ENCODE data around the gene HTATIP2.

DNA sequence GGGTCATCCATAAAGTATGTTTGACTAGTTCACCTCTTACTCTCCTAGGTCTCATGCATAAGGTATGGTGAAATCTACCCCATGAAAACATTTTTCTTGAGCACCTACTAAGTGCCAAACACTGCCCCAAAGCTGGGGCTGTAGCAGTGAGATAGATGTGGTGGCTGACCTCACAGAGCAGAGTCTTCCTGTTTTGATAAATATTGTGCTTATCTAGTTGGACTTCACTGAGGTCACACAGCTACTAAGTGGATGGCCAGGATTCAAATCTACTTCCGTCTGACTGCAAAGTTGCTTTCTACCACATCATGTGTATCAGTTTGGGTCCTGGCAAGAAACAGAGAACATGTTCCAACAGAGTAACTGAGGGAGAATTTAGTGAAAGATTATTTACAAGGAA lies 6.4 kb upstream of the HTATIP2 start:
- TF ChIP-seq, protein P1, sequence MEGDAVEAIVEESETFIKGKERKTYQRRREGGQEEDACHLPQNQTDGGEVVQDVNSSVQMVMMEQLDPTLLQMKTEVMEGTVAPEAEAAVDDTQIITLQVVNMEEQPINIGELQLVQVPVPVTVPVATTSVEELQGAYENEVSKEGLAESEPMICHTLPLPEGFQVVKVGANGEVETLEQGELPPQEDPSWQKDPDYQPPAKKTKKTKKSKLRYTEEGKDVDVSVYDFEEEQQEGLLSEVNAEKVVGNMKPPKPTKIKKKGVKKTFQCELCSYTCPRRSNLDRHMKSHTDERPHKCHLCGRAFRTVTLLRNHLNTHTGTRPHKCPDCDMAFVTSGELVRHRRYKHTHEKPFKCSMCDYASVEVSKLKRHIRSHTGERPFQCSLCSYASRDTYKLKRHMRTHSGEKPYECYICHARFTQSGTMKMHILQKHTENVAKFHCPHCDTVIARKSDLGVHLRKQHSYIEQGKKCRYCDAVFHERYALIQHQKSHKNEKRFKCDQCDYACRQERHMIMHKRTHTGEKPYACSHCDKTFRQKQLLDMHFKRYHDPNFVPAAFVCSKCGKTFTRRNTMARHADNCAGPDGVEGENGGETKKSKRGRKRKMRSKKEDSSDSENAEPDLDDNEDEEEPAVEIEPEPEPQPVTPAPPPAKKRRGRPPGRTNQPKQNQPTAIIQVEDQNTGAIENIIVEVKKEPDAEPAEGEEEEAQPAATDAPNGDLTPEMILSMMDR (IDR thresholded peaks at IDR 0.05; ENCODE audit: insufficient read depth, low read depth, low read length), result no peak
- TF ChIP-seq EZH2 (IDR thresholded peaks at IDR 0.05; ENCODE audit: insufficient read depth, low read length), result no peak

Data from astrocyte (in vitro differentiated cells and primary cell).